NCI-H526 (cell line): ENCODE results near the gene FCER1G.

Experiments
- DNase-seq, 2 experiments: peaks; one replicate each; lab custom pipeline; 2025; lab: John Stamatoyannopoulos, UW

The FCER1G gene

DNA sequence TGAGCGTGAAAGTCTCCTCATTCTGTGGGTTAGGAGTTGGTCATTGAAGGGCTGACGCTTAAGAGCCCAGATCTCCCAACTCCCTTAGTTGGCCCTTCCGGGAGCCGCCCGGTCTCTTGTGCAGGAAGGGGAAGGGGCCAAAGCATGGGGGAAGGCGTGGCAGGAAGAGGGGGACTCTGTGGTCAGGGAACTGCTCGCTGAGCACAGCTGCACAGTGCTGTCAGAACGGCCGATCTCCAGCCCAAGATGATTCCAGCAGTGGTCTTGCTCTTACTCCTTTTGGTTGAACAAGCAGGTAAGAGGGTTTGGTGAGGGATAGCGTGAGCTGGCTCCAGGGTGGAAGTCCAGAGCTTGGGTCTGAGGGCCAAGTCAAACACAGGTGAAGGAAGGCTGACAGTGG, at the start of gene FCER1G:
TSS of gene FCER1G (plus strand) at position 220 of the 400 bp plus-strand sequence. CDS start at position 247, 27 bp downstream.
- DNase-seq: no peak

DNA sequence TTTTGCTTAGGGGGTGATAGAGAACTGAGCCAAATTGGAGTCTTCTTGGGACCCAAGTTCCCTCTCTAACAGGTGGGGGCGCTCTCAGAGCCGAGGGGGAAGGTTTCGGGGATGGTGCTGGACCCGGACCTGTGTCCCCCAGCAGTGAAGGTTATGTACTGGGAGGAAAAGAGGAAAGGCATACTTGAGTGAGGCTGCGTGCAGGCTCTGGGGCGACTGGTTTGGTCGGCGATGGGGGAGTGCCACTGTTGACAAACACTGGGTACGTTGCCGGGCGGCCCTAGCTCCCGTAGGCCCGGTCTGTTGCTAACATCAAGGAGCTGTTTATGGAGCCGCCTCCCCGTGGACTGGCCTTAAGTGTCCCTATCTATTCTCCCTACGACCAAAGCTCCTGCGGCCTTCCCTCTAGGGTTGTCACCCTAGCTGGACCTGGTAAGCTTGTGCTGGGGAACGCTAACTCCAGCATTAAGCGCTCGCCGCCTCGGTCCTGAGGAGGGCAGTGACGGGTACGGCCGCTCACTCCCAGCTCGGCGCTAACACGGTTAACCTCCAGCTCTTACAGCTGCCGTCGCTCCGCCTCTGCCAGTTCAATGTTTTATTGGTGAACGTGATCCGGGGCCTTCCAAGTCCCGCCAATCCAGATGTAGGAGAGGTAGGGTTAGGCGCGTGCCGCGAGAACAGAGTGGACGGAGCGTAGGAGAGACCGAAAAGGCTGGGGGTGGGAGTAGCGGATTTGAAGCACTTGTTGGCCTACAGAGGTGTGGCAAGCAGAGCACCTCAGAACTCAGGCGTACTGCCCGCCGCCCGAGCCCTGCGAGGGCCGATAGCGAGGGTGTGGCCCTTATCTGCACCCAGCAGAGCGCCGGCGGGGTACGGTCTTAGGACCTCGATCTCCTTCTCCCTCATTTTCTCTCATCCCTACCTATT, 49.1 kb upstream of the FCER1G start, which contains the start of gene PPOX:
TSS of gene PPOX (plus strand) at position 685 of the 927 bp plus-strand sequence. CDS start 422 bp downstream, outside the sequence.
- DNase-seq: peak; percentile 99 to 100

DNA sequence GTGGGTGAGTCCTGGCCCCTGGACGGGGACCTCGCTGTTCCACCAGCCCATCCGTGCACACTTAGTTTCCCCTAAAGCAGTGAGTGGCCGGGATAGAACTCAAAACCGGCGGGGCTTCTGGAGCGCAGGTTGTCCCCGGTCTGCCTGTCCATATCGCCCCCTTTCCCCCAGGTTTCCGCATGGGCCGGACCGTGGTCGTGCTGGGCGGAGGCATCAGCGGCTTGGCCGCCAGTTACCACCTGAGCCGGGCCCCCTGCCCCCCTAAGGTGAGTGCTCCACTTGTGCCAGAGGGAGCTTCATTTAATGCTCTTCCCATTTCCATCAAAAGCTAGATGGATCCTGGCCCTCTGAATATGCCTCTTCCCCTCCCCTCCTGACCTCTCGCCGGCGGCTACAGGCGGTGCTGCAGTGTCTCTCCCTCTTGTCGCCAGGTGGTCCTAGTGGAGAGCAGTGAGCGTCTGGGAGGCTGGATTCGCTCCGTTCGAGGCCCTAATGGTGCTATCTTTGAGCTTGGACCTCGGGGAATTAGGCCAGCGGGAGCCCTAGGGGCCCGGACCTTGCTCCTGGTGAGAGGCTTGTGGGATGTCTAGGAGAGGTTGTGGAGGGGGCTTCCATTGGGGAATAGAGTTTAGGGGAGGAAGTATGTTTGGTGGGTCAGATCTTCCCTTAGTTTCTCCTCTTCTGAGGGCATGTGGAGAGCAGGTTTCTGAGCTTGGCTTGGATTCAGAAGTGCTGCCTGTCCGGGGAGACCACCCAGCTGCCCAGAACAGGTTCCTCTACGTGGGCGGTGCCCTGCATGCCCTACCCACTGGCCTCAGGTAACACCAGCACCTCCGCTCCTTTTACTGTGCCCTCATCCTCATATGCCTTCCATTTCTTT, 48.2 kb upstream of the FCER1G start:
- peak in 1 of 2 experiments; percentile 63 for DNase-seq

DNA sequence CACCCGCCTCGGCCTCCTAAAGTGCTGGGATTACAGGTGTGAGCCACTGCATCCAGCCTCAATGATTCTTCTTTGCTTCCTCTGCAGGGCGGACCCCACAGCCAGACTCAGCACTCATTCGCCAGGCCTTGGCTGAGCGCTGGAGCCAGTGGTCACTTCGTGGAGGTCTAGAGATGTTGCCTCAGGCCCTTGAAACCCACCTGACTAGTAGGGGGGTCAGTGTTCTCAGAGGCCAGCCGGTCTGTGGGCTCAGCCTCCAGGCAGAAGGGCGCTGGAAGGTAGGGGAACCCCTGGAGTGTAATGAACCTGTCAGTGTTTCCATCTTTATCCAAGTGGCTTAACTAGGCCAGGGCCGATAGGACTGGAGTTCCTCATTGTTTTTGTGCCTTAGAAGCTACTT, 46.2 kb upstream of the FCER1G start:
- DNase-seq: no peak

DNA sequence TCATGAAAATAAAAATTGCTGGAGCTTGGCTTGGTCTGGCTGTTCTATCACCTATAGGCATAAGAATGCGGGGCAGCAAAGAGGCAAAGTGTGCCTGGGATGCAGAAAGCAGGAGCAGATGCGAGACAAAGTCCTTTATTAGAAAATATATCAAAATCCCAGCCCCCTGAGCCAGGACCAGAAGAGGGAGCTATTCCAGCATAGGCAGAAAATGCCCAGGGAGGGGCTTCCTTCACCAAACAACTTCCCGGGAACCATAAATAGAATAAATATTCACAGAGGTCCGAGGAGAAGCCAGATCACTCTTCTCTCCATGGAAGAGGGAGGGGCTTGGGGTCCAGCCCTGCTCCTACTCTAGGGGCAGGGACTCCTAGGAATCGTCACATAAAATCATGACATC, 43.9 kb upstream of the FCER1G start:
- no peak for DNase-seq

DNA sequence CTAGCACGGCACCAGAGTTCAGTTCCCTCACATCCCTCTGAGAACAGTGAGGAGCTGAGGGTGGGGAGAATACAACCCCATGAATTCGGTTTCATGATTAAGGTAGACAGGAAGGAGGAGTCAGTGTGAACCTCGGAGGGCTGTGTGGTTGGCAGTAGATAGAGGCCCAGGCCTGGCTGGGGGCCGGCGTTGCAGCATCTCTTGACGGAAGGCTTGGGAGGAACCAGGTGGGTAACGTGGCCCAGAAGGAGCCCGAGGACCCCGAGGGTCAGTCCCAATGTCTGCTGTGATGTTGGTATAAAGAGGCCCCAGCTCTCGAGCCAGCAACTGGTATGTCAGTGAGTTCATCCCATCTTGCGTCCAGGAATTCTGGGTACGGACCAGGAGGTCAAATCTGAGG, 43.4 kb upstream of the FCER1G start:
- no peak for DNase-seq

DNA sequence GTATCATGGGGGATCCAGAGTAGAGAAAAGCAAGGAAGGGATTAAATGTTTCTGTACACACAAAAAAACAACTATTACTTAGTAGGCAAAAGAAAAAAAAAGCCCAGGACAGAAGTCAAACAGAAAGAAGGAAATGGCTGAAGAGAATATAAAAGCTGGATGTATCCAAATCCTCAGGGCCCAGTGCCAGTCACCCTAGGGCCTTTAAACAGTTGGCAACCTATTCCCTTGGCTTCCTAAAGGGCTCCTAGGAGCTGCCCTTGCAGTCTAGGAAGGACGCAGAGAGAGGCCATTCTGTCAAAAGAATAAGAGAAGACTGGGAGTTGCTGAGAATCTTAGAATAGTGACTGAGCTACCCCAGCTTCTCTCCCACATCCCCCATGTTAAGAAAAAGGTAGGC, 42.7 kb upstream of the FCER1G start:
- DNase-seq: no peak

DNA sequence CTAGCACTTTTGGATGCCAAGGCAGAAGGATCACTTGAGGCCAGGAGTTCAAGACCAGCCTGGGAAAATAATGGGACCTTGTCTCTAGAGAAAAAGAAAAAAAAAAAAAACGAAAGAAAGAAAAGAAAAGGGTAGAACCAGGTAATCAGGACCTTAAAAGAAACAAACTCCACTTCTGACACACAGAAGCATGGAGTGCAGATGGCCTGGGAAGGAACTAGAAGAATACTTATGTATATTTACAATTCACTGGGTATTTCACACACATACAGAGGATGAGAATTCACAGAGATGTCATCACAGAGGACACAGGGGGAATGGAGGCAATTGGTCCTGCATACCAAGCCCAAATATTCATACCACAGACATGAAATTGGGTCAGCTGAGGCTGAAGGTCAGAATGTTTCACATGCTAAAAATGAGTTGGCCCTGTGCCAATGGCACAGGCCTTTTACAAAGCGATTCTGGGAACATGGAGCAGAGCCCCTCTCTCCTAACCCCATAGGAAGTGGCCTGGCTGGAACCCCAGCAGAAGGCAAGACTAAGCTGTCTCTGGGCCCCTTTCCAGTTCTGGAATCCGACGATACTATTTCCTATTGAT, 42.2 kb upstream of the FCER1G start:
- no peak for DNase-seq

DNA sequence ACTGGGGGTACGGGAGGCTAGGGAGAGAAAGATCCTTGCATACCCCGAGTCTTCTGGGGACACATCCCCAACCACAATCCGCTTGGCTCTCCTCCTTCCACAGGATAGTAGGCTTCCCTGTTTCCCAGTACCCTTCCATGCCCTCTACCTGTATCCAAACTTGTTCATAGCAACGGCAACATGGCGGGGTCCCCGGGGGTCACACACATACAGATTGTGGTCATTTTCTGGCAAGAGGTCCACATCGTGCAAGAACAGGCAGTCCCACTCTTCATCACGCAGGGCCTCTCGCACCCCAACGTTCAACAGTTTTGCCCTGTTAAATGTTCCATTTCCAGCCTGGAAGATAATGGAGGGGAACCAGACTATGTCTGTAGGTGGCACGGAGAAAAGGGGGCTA, 41.4 kb upstream of the FCER1G start:
- DNase-seq: no peak

DNA sequence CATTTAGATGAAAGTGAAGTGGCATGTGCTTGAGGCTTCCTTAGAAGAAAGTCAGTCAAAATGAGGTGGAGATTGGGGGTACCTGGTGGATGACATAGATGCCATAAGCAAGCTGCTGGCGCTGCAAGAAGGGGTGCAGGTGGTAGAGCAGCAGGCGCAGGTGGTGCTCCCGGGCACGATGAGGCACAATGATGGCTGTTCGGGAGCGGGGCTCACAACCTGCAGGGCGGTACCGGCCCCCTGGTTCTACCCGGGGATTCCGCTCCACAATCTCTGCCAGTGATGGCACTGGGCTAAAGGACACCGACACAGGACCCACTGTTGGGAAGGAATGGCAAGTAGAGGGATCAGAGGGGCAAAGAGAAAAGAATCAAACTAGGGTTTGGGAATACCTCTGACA, 40.2 kb upstream of the FCER1G start:
- no peak for DNase-seq

DNA sequence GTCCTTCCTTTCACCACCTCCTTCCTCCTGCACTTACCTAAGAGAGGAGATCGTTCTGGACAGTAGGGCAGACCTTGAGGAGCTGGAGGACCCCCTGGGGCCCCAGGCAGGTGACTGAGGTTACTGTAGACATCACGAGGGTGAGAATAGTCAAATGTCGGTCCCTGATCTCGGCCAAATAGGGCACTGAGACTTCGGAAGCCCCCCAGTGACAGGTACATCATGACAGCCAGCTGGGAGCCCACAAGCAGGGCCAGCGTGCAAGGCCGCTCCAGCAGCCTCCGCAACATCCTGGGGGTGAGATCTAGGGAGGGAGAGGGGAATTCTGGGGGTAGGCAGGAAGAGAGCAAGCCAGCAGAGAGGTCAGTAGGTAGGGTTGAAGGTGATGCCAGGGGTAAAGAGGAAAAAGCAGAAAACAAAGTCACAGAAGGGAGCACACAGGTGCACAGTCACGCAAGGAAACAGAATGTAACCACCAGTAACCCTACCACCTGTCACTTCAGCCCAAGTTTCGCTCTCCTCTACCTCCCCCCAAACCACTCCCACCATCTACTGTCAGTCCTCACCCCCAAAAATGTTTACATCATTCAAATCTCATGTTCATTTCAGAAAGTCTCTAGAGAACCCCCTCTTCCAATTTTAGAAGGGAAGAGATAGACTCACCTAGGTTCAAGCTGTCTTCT, 39.2 kb upstream of the FCER1G start:
- DNase-seq: no peak

DNA sequence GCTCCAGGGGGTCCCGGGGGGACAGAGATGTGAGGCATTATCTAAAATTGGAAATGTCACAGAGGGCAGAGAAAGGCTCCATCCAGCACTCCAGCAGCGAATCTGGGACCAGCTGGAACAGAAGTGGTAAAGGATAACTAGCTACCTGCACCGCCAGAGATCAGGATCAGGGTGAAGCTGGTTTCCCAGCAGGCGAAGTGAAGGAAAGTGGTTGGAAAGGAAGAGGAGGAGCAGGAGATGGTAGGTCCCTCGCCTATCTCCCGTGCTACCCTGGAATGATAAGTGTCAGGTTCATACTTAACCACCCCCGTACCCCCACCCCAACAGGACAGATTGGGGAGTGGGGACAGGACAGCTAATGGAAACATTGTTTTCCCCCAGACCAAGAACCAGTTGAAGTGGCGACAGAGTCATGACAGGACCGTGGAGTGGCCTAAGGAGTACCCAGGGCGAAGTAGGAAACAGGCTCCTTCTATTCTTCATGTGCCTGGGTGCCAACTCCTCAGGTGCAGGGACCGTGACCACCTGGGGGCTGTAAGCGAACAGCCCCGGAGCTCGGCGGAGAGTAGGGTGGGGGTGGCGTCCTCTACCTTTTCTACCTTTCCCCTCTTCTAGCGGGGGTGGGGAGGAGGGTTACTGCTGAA, 38.5 kb upstream of the FCER1G start:
- DNase-seq: no peak

DNA sequence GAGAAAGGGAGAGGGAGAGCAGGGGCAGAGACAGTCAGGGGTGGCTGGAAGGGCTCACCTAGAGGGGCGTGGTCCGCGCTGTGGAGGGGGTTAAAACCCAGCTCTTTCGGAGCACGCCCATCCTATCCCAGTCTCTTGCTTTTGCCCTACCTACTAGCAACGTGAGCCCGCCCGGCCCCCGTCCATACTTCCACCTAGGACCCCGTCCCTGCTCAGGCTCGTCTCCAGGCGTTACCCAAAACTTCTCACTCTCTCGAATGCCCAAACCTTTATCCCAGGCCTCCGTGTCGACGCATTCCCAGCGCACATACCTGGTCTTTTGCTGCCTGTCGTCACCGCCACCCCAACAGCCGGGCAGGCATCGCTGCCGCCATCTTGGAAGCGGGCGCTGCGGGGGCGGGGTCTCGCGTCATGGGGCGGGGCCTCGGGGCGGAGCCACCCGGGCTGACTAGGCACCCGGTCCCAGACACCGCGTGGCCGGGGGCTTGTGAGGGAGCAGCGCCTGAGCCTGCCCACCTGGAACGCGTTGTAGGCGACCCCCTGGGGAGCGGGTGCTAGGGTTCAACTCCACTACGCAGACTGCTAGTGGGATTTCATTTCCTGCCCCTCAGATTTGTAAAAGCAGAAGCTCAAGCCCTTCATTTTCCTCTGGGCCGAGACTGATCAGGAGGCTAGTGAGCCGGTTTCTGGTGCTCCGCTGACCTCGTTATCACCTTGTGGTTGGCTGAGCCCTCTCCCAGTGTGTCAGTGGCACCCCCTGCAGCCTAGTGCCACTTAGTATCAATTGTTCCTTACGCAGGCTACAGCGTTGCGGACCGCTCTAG, 37.8 kb upstream of the FCER1G start, which contains the start of gene B4GALT3:
TSS of gene B4GALT3 (minus strand) at position 396 of the 824 bp plus-strand sequence. CDS start 1,447 bp downstream, outside the sequence.
- peak; percentile 92 to 98 for DNase-seq

DNA sequence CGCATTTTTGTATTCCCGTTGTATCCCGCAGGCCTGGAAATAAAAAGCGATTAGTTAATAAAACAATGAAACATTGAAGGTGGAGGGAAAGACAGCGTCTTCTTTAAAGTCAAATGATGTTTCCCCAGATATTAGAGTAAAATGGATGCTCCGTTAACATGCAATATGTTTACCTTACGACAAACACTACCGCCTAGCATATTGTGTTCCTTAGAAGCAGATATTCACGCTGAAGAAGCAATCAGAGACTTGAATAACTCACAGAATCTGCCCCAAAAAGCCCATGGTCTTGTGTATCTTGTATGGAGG, 37.2 kb upstream of the FCER1G start:
- no peak for DNase-seq

DNA sequence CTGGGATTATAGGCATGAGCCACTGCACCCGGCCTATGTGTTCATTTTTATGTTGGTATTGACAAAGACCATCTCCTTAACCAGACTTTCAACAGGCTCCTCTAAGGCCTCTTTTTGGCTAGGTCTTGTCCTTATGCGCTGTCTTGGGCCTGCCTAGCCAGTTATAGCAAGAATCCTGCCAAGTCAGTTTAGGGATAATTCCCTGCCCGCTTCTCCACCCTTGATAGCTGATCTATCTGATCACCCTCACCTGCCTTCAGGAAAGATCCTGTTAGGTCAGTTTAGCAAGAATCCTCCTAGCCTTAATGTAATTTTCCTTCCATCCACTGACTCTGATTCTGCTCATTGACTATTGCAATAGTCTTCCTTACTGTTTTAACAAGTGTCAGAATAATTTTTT, 35.4 kb upstream of the FCER1G start:
- no peak for DNase-seq

DNA sequence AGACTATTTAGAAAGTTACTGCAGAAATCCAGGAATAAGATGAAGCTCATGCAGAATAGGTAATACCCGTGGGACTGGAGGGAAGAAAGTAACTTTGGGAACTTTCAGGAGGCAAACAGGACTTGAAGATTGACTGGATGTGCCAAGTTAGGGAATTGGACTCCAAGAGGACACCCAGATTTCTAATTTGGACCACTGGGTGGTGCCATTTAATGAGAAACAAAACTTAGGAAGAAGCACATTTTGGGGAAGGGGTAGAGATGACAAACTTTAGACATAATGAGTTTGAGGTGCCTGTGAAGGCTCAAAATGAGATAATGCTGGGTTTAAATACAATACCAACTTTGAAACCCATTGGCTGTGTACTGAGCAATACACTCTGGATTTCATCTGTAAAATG, 34.5 kb upstream of the FCER1G start:
- peak in 1 of 2 experiments; percentile 44 for DNase-seq

DNA sequence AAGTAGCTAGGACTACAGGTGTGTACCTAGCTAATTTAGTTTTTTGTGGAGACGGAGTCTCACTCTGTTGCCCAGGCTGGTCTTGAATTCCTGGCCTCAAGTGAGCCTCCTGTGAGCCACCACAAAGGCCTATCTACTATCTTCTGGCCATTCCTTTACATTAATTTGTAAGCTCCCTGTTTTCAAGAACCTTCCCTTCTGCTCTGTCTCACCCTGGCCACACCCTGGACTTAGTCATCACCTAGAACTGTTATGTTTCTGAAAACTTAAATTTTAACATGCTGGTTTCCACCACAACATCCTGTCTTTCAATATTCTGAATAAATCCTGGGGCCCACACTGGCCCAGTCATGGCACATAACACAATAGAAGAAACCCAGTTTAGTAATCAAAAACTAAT, 32.9 kb upstream of the FCER1G start:
- DNase-seq: no peak

DNA sequence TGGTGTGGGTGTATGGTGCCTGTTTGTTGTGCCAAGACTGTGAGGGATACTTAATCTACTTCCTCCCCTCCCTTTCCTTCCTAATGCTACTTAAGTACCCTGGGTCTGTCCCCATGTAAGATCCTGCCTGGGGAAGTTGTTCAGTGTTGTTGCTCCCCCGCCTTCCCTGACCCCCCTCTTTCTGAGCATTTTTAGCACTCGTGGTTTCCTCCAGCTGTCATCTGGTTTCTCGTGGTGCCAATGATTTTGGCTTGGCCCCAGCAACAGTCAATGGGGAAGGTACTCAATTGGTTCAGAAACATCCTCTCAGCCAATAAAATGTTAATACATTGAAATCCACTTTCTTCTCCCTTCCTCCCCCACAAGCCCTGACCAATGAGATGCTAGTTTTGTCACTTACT, 29.8 kb upstream of the FCER1G start:
- no peak for DNase-seq

DNA sequence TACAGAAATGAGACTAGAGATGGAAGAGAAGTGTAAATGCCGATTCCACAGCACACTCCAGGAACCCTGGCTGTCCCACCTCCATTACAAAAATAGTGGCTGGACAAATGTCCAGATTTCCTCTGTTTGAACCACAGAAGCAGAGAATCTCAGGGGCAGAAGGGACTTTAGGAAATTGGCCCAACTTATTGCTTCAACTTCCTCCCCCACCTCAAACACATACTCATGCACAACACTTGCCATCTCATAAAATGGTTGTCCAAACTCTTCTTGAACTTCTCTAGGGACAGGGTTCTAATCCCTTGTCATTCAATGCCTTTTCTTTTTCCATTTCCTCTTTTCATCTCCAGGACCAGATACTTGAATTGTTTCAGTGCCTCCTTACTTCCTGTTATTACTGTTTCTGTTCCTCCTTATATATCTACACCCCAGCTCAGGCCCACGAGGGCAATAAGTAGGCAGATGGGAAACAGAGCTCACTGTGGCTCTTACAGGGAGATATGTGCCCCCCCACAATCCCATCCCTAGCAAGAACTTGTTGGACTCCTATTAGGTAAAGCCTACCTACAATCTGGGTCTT, 29.3 kb upstream of the FCER1G start:
- no peak for DNase-seq

DNA sequence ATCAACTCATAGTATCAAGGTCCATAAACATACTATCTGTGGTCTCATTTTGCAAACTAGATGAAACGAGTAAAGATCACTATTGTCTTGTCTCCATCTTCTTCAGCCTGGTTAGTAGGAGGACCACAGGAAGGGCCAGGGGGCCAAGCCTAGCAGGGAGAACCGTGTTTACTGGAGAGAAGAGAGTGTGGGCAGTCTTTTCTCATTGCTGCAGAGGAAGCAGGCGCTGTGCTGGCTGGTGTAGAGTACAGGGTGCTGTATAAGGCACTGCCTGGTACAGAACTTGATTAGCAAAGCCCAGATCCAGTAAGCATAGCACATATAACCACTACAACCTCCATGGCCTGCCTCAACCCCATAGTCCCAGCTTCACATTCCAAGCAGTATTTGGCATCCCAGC, 27.8 kb upstream of the FCER1G start:
- no peak for DNase-seq
